Measurements from ENCODE around the gene DSN1. TPM values are rescaled to one million over a fixed set of nuclear protein-coding genes. Genes with fewer than 3 reads are reported as not detected.

The DSN1 gene
- total and polyA plus RNA-seq, 9 of the 15 experiments (the other 6 are each of a cell fraction or from before 2014, with no cell fraction given) = 23.3 to 45.3 (median 31.1) TPM

DNA sequence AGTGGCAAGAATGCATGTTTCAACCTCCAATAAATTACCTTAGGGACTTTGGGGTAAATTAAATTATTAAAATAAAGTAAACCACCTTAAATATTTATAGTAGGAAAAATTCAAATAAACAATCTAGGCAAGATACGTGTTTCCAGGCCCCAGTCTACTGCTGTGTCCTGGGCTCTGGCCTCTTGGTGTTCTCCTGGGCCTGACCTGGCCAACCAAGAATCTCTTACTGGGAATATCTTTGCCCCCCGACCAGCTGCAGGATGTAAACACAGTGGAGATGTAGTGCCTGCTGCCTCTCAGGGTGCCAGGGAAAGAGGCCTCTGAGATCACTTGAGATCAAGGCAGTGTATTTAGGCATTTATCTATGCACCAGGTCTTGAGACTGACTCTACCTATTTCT lies 11.7 kb upstream of the DSN1 start:
- intact Hi-C loops (cut with micrococcal nuclease) (no loop called here), in situ Hi-C loops (cut with MboI) (no loop called here)
- H3K27ac ChIP-seq (ENCODE audit: extremely low read depth, low read depth, low read length) = no peak overlapping the region
- no peaks in the 10 kb centered on the region for H3K79me2 ChIP-seq (ENCODE audit: control insufficient read depth, insufficient read depth, low read length)
- ChIA-PET CTCF (ENCODE audit: low intra/inter-chr PET ratio) (no interaction called here), POLR2A (interaction anchor here (0.6 kb wide), 1 partner anchor 117 kb away, joined by 4 read pairs; no protein-coding TSS in a partner anchor)
- no peak for TF ChIP-seq POLR3G (IDR thresholded peaks at IDR 0.05; ENCODE audit: extremely low read depth, insufficient read length, insufficient replicate concordance)
- no peak for TF ChIP-seq ARHGAP35 (IDR thresholded peaks at IDR 0.05; ENCODE audit: partially characterized antibody)
- no peak for TF ChIP-seq NCOA2 (IDR thresholded peaks at IDR 0.05; ENCODE audit: partially characterized antibody in 2 of 2)
- no peak for TF ChIP-seq CHD4 (IDR thresholded peaks at IDR 0.05; ENCODE audit: insufficient read depth, insufficient replicate concordance, low read depth, low read length, poor library complexity, severe bottlenecking)
- TF ChIP-seq TEAD4 (IDR thresholded peaks at IDR 0.05; ENCODE audit: low read length) = no peak
- TF ChIP-seq TEAD4 (CRISPR knock-in tag; IDR thresholded peaks at IDR 0.05; ENCODE audit: borderline replicate concordance) = no peak
- H3K27me3 ChIP-seq (ENCODE audit: control insufficient read depth in 2 of 2, insufficient read depth in 2 of 2, low read length in 2 of 2) = no peaks in the 10 kb centered on the region
- no TSS peak for BruUV-seq (replicated peaks)
- no peak overlapping the region for H2AFZ ChIP-seq (ENCODE audit: low read depth, low read length)
- H3K4me1 ChIP-seq (replicated peaks in 1 of 2; ENCODE audit: control insufficient read depth in 2 of 2, insufficient read depth in 2 of 2, low read length in 2 of 2) = peaks cover 0 to 3% of the 10 kb centered on the region in 2 experiments; a peak in 1 of 5 replicates
- ATAC-seq (no peak), DNase-seq (ENCODE audit: extremely low read depth in 1 of 4, low spot score in 3 of 4) (no peak), FAIRE-seq (no peak)
- no peak overlapping the region for H3K4me3 ChIP-seq
- H3K36me3 ChIP-seq (ENCODE audit: control insufficient read depth, insufficient read depth, low read length) = peaks cover 55% of the 10 kb centered on the region; the same call in 2 of the 3 replicates
- H3K9me3 ChIP-seq (replicated peaks; ENCODE audit: control insufficient read depth, insufficient read depth, low read depth, low read length) = no peaks in the 10 kb centered on the region
- H4K20me1 ChIP-seq (replicated peaks; ENCODE audit: control insufficient read depth, insufficient read depth, low read length) = no peaks in the 10 kb centered on the region
- 83% methylated on average over 2 of the region's 2 CpGs for WGBS (ENCODE audit: insufficient coverage, low coverage, missing lambda C conversion rate)
- no peaks in the 10 kb centered on the region for H3K9me1 ChIP-seq (ENCODE audit: control insufficient read depth, insufficient read depth, low read length)
- no peak overlapping the region for H3K9ac ChIP-seq (ENCODE audit: insufficient read depth in 1 of 2, low read depth in 2 of 2, low read length in 2 of 2)
- H3K4me2 ChIP-seq (ENCODE audit: insufficient read depth, low read length) = no peak overlapping the region

DNA sequence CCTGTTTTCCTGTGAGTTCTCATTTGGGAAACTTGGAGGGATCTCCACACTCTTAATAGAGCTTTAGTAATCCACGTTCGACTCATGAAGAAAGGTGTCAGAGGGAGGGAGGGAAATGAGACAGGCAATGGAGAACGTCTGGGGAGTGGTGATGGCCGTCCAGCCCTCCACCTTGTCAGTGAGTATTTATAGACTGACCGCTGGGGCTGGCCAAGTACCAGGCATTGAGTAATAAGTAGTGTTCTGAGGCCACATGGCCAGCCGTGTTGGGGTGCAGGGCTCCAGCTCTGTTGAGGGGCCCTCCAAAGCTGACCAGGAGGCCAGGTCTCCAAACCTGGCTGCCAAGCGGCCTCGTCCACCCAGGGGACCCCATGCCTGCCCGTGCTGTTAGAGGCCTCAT lies 11.3 kb upstream of the DSN1 start:
- H2AFZ ChIP-seq (ENCODE audit: low read depth, low read length) = no peak overlapping the region
- H4K20me1 ChIP-seq (replicated peaks; ENCODE audit: control insufficient read depth, insufficient read depth, low read length) = no peaks in the 10 kb centered on the region
- in situ Hi-C loops (cut with MboI) (no loop called here), intact Hi-C loops (cut with micrococcal nuclease) (no loop called here)
- no peak overlapping the region for H3K27ac ChIP-seq (ENCODE audit: extremely low read depth, low read depth, low read length)
- no peaks in the 10 kb centered on the region for H3K27me3 ChIP-seq (ENCODE audit: control insufficient read depth in 2 of 2, insufficient read depth in 2 of 2, low read length in 2 of 2)
- FAIRE-seq (no peak), ATAC-seq (no peak), DNase-seq (ENCODE audit: extremely low read depth in 1 of 4, low spot score in 3 of 4) (no peak)
- POLR2A ChIA-PET = interaction anchor here (0.6 to 0.8 kb wide), 2 partner anchors 117 to 534 kb away, joined by 3 to 4 read pairs; no protein-coding TSS in a partner anchor
- no peaks in the 10 kb centered on the region for H3K9me1 ChIP-seq (ENCODE audit: control insufficient read depth, insufficient read depth, low read length)
- WGBS (ENCODE audit: insufficient coverage, low coverage, missing lambda C conversion rate) = 81% methylated on average over 9 of the region's 9 CpGs
- no TSS peak for BruUV-seq (replicated peaks)
- no peak overlapping the region for H3K9ac ChIP-seq (ENCODE audit: insufficient read depth in 1 of 2, low read depth in 2 of 2, low read length in 2 of 2)
- H3K4me3 ChIP-seq = no peak overlapping the region
- peaks cover 0 to 3% of the 10 kb centered on the region in 2 experiments; a peak in 1 of 5 replicates for H3K4me1 ChIP-seq (replicated peaks in 1 of 2; ENCODE audit: control insufficient read depth in 2 of 2, insufficient read depth in 2 of 2, low read length in 2 of 2)
- no peaks in the 10 kb centered on the region for H3K9me3 ChIP-seq (replicated peaks; ENCODE audit: control insufficient read depth, insufficient read depth, low read depth, low read length)
- CTCF ChIA-PET (ENCODE audit: low intra/inter-chr PET ratio) = no interaction called here
- peaks cover 55% of the 10 kb centered on the region; the same call in 2 of the 3 replicates for H3K36me3 ChIP-seq (ENCODE audit: control insufficient read depth, insufficient read depth, low read length)
- no peaks in the 10 kb centered on the region for H3K79me2 ChIP-seq (ENCODE audit: control insufficient read depth, insufficient read depth, low read length)
- H3K4me2 ChIP-seq (ENCODE audit: insufficient read depth, low read length) = no peak overlapping the region
- no peak for TF ChIP-seq TEAD1 (CRISPR knock-in tag; IDR thresholded peaks at IDR 0.05)
- TF ChIP-seq FOXM1 (IDR thresholded peaks at IDR 0.05; ENCODE audit: low read depth) = no peak
- no peak for TF ChIP-seq FOXM1 (CRISPR knock-in tag; IDR thresholded peaks at IDR 0.05; ENCODE audit: low read depth)
- TF ChIP-seq COPS2 (conservative IDR thresholded peaks at IDR 0.05) = no peak
- TF ChIP-seq SRSF3 (IDR thresholded peaks at IDR 0.05; ENCODE audit: insufficient read depth, low read length) = no peak
- TF ChIP-seq PPARD (CRISPR knock-in tag; IDR thresholded peaks at IDR 0.05) = no peak
- TF ChIP-seq, protein P1, sequence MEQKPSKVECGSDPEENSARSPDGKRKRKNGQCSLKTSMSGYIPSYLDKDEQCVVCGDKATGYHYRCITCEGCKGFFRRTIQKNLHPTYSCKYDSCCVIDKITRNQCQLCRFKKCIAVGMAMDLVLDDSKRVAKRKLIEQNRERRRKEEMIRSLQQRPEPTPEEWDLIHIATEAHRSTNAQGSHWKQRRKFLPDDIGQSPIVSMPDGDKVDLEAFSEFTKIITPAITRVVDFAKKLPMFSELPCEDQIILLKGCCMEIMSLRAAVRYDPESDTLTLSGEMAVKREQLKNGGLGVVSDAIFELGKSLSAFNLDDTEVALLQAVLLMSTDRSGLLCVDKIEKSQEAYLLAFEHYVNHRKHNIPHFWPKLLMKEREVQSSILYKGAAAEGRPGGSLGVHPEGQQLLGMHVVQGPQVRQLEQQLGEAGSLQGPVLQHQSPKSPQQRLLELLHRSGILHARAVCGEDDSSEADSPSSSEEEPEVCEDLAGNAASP (IDR thresholded peaks at IDR 0.05) = no peak
- no peak for TF ChIP-seq ZFP36 (IDR thresholded peaks at IDR 0.05; ENCODE audit: low read depth, low read length, partially characterized antibody)
- no peak for TF ChIP-seq ZNF239 (CRISPR knock-in tag; IDR thresholded peaks at IDR 0.05)
- no peak for TF ChIP-seq SMAD2 (IDR thresholded peaks at IDR 0.05; ENCODE audit: low read depth, low read length)
- no peak for TF ChIP-seq ZNF445 (CRISPR knock-in tag; IDR thresholded peaks at IDR 0.05; ENCODE audit: low read depth)

All from K562 (cell line).